ENCODE measurements around the gene LRWD1. TPM values are rescaled to one million over a fixed set of nuclear protein-coding genes. Genes with fewer than 3 reads are reported as not detected.

LRWD1 gene
- total and polyA plus RNA-seq, 2 of the 13 experiments (the other 11 are each of a cell fraction or from before 2014, with no cell fraction given), result 8.5 to 16.3 TPM

- no peak for TF ChIP-seq ISL2 (CRISPR knock-in tag; IDR thresholded peaks at IDR 0.05)
- TF ChIP-seq RXRB (CRISPR knock-in tag; IDR thresholded peaks at IDR 0.05; ENCODE audit: borderline replicate concordance), result no peak
- TF ChIP-seq HMGXB4 (CRISPR knock-in tag; IDR thresholded peaks at IDR 0.05; ENCODE audit: borderline replicate concordance in 1 of 2, low read depth in 1 of 2), result no peak
These were observed 47.7 kb upstream of the LRWD1 start (continued) for GRCh38 chr7:102417105-102417504.

GRCh38 chr7:102418592-102418991 lies 46.2 kb upstream of the LRWD1 start:
- no peaks in the 10 kb centered on the region for H3K27me3 ChIP-seq (ENCODE audit: control insufficient read depth in 1 of 2, insufficient read depth in 2 of 2, low read length in 2 of 2)
- 97% methylated on average over 5 of the region's 5 CpGs for WGBS (ENCODE audit: low lambda C conversion rate)
- DNase-seq (ENCODE audit: low spot score) (no peak), FAIRE-seq (no peak), ATAC-seq (no peak)
- H3K4me1 ChIP-seq (ENCODE audit: insufficient read depth, low read length), result no peaks in the 10 kb centered on the region
- H3K4me2 ChIP-seq (ENCODE audit: low read depth, low read length), result no peak overlapping the region
- H3K36me3 ChIP-seq (replicated peaks in 1 of 2; ENCODE audit: control insufficient read depth in 1 of 2, insufficient read depth in 2 of 2, low read length in 2 of 2), result peaks cover 18 to 74% of the 10 kb centered on the region in 2 experiments
- in situ Hi-C loops (cut with HindIII; ENCODE audit: extremely low pct_ligation_motif_present, low pct_unique_long_range_greater_than_20kb) (no loop called here), intact Hi-C loops (cut with micrococcal nuclease; ENCODE audit: unreplicated experiment) (no loop called here)
- TF ChIP-seq MIXL1 (CRISPR knock-in tag; IDR thresholded peaks at IDR 0.05), result no peak
- TF ChIP-seq HIC2 (CRISPR knock-in tag; IDR thresholded peaks at IDR 0.05; ENCODE audit: low read depth), result no peak
- no peak for TF ChIP-seq ZNF501 (CRISPR knock-in tag; IDR thresholded peaks at IDR 0.05)
- TF ChIP-seq ETS1 (CRISPR knock-in tag; IDR thresholded peaks at IDR 0.05), result no peak
- TF ChIP-seq MAFF (IDR thresholded peaks at IDR 0.05; ENCODE audit: low read depth, low read length), result peak; percentile 76
- no peak for TF ChIP-seq ZNF773 (CRISPR knock-in tag; IDR thresholded peaks at IDR 0.05; ENCODE audit: borderline replicate concordance)
- peak; percentile 71 to 86 for TF ChIP-seq MAFK (conservative IDR thresholded peaks at IDR 0.05 in 1 of 2, IDR thresholded peaks at IDR 0.05 in 1 of 2; ENCODE audit: low read length in 2 of 2)
- no peak overlapping the region for H3K27ac ChIP-seq (ENCODE audit: extremely low read length, insufficient read depth, low read length)
- no peak overlapping the region for H3K9ac ChIP-seq (ENCODE audit: insufficient read depth, low read depth, low read length)
- H3K9me3 ChIP-seq (ENCODE audit: low read length), result no peaks in the 10 kb centered on the region
- BruUV-seq (replicated peaks), result no TSS peak
- ChIA-PET POLR2A (no interaction called here), CTCF (ENCODE audit: low intra/inter-chr PET ratio, low total read pairs) (no interaction called here)
- no peaks in the 10 kb centered on the region for H3K79me2 ChIP-seq (ENCODE audit: insufficient read depth, low read length)
- H2AFZ ChIP-seq (ENCODE audit: low read length), result no peak overlapping the region
- no peaks in the 10 kb centered on the region for H4K20me1 ChIP-seq (ENCODE audit: insufficient read depth, low read length)
- H3K4me3 ChIP-seq (replicated peaks in 1 of 3; ENCODE audit: insufficient read depth in 1 of 3, low read depth in 2 of 3, low read length in 3 of 3), result no peak overlapping the region
